Heart left ventricle (tissue), 16 donors: ENCODE results near the gene GRHL1. TPM values are rescaled to one million over a fixed set of nuclear protein-coding genes. Genes with fewer than 3 reads are reported as not detected.

Experiments used
- ATAC-seq, 4 donors: fragments of 200-7000 bp; cut with Tn5 transposase; one replicate each; pipeline ENCODE4 v1.9.1; 2020 to 2022; ENCODE audit warnings: moderate library complexity in 4 of 4, mild to moderate bottlenecking in 3 of 4, moderate number of reproducible peaks in 1 of 4
- DNase-seq, 5 donors: peaks; one replicate each; pipeline ENCODE4 v3.0.0-alpha.2; 2020
- H3K27ac ChIP-seq, 12 donors: fragments of 200-600 bp; sonication (generic) in 4 of 12; one replicate each; pipeline versions ENCODE4 v1.5.0 to v1.8.0; 2016 to 2022; ENCODE audit warnings: mild to moderate bottlenecking in 2 of 12
- H3K27me3 ChIP-seq, 9 donors: fragments of 200-600 bp; sonication (generic) in 2 of 9; one replicate each; pipeline versions ENCODE4 v1.5.1 to v1.8.0; 2016 to 2022; ENCODE audit warnings: mild to moderate bottlenecking in 3 of 9
- H3K36me3 ChIP-seq, 9 donors: fragments of 200-600 bp; sonication (generic) in 2 of 9; one replicate each; pipeline versions ENCODE4 v1.5.0 to v1.8.0; 2018 to 2022; ENCODE audit warnings: mild to moderate bottlenecking in 2 of 9
- H3K4me1 ChIP-seq, 12 donors: fragments of 200-600 bp; sonication (generic) in 4 of 12; one replicate each; pipeline versions ENCODE4 v1.5.0 to v1.8.0; 2016 to 2022; ENCODE audit warnings: mild to moderate bottlenecking in 3 of 12
- H3K4me3 ChIP-seq, 12 donors: fragments of 200-600 bp; sonication (generic) in 4 of 12; one replicate each; pipeline versions ENCODE4 v1.5.0 to v1.8.0; 2017 to 2022; ENCODE audit warnings: mild to moderate bottlenecking in 9 of 12, moderate library complexity in 4 of 12
- H3K9me3 ChIP-seq, 12 donors: fragments of 200-600 bp; sonication (generic) in 4 of 12; one replicate each; pipeline versions ENCODE4 v1.5.0 to v1.8.0; 2016 to 2022; ENCODE audit warnings: mild to moderate bottlenecking in 1 of 12
- CTCF ChIP-seq, 12 donors: fragments of 200-600 bp; sonication (generic) in 4 of 12; IDR thresholded peaks; one replicate each; pipeline versions ENCODE4 v1.5.0 to v1.8.0; 2018 to 2022; ENCODE audit warnings: antibody characterized with exemption in 12 of 12, mild to moderate bottlenecking in 5 of 12
- POLR2A ChIP-seq, 2 donors: fragments of 450-650 bp; IDR thresholded peaks; one replicate each; pipeline ENCODE4 v1.6.1; 2017; ENCODE audit warnings: antibody characterized with exemption in 2 of 2, mild to moderate bottlenecking in 2 of 2, moderate library complexity in 2 of 2
- WGBS, 4 donors: extraction: QIAGEN DNeasy Blood & Tissue Kit in 2 of 4; methylation state at CpG; one replicate each; pipeline versions ENCODE4 v1.1.5 to v1.1.7; 2013 to 2018; 5-methylcytosine and 5-hydroxymethylcytosine counted together
- intact Hi-C, 10 donors: fragments of 100-400 bp; cut with DNase I; formaldehyde crosslinking; loops; one replicate each; pipeline versions ENCODE4 v1.11.1 to v1.14.2; 2022
- polyA plus RNA-seq, 2 donors: library from polyadenylated mRNA; stranded (reverse); fragments of 200-250 nt; gene quantifications; one replicate each; pipeline ENCODE4 v1.2.3, GENCODE V29; 2013
- total RNA-seq, 9 donors: library from RNA; depleted of rRNA in 2 of 9; stranded (reverse); fragments of >200 nt in 2 of 9; fragmentation: NEBNext Ultra II Directional in 3 of 9; extraction: Animal tissue kit (Norgen Biotek cat#: 25700) in 3 of 9; gene quantifications; one replicate each; pipeline versions ENCODE4 v1.1.0 to v1.2.4, GENCODE V29; 2016 to 2023
- donor health status: ischemic (EF 13 %, LVEDD 7.1; RV severe dilation, severe dysfunction).
- donor health status: healthy with polysubstance abuse.
- donor health status: DM: no; HTN: yes; CAD: no.
- donor health status: DM: no; HTN: no; CAD: no.
- donor health status: ischemic (EF 25% LVEDD 6.9; RV normal size, moderate dysfunction).
- donor health status: ischemic (EF 25% LVEDD 5.7; RV mildly dilated, moderate dysfunction).
- donor health status: healthy.
- donor health status: DM: yes; HTN: yes; CAD: no.
- donor health status: ischemic (EF 35%, LVEDD 5.7; RV mildly dilated, moderate dysfunction).
- donor health status: nonischemic (EF 11% LVEDD 7.7; RV severe dilation, severe dysfunction).
- donor health status: DM: yes; HTN: yes; CAD: no.
- donor health status: PGD.
- donor health status: ischemic (EF 29% LVEDD 5.4; RV normal size, mild dysfunction).
- donor health status: nonischemic (EF 23%, LVEDD 6.1; RV moderate dilation, normal function).

GRHL1 gene
- total and polyA plus RNA-seq, 11 donors: 0.50 to 2.8 (median 1.0) TPM

- no peaks in the 10 kb centered on the region for H3K9me3 ChIP-seq
- 68 to 71% (median 70%) methylated on average over 6 of the region's 6 CpGs for WGBS, 4 donors
- H3K36me3 ChIP-seq: no peaks in the 10 kb centered on the region
- TF ChIP-seq CTCF (IDR thresholded peaks at IDR 0.05): no peak
- no peak for TF ChIP-seq POLR2A (IDR thresholded peaks at IDR 0.05)
- H3K27ac ChIP-seq: no peak overlapping the region
- H3K4me3 ChIP-seq: no peak overlapping the region
- ATAC-seq: no peak
- no peaks in the 10 kb centered on the region for H3K4me1 ChIP-seq
- no peak for DNase-seq
- peaks cover 0 to 19% (median 3%) of the 10 kb centered on the region in 9 donors for H3K27me3 ChIP-seq
- intact Hi-C loops: no loop called here
Measured at GRCh38 chr2:9941996-9942390, 9.5 kb upstream of the GRHL1 start.

DNA sequence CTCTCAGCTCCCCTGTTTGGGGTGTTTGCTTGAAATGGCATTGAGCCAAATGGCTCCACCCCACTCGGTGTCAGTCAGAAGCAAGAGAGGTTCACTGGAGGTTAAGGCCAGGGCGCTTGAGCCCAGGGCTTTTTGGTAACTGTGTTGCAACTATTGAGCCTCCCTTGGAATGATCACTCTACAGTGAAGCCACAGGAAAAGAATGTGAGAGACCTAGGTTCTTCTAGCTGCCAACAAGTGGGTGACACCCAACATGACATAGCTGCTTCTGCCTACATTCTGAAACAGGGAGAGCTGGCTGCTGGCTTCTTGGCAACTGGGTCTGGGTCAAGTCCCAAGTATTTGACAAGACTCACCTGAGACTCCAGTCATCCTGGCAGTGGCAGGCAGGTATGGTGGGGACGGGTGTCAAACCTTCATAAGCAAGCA is 7.1 kb upstream of the GRHL1 start:
- intact Hi-C loops: no loop called here
- no peaks in the 10 kb centered on the region for H3K4me1 ChIP-seq

DNA sequence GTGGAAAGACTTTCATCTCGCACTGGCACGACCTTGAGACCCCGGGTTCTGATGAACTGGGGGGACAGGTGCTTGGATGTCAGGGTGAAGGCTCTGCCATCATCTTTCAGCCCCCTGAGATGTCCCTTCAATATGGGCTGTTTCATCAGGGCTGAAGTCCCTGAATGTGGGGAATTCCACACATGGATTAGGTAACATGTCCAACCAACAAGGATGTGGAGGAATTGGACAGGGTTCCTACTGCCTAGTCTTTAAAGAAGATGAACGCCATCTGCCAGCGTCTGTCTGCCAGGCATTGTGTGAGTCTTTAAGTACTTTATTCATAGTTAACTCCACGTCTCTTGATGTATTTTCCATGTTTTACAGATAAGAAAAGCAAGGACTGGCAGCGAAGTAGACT is 5.9 kb upstream of the GRHL1 start:
- Histone ChIP-seq H3K36me3 (no peaks in the 10 kb centered on the region), H3K27ac (no peak overlapping the region), H3K4me3 (no peak overlapping the region), H3K27me3 (peaks cover 0 to 20% (median 3%) of the 10 kb centered on the region in 9 donors), H3K9me3 (no peaks in the 10 kb centered on the region), H3K4me1 (peaks cover 0 to 2% (median 0%) of the 10 kb centered on the region in 12 donors)
- WGBS, 4 donors: 67 to 73% (median 67%) methylated on average over 7 of the region's 7 CpGs
- ATAC-seq (no peak), DNase-seq (no peak)
- intact Hi-C loops: no loop called here
- TF ChIP-seq POLR2A (IDR thresholded peaks at IDR 0.05): no peak

More for the DNA sequence above, 7.1 kb upstream of the GRHL1 start:
- TF ChIP-seq CTCF (IDR thresholded peaks at IDR 0.05) (no peak), POLR2A (IDR thresholded peaks at IDR 0.05) (no peak)
- Histone ChIP-seq H3K27me3 (peaks cover 0 to 20% (median 3%) of the 10 kb centered on the region in 9 donors), H3K36me3 (no peaks in the 10 kb centered on the region), H3K4me3 (no peak overlapping the region), H3K27ac (no peak overlapping the region), H3K9me3 (no peaks in the 10 kb centered on the region)
- DNase-seq (no peak), ATAC-seq (no peak)
- whole genome bisulfite sequencing, 4 donors: 51 to 81% (median 75%) methylated on average over 3 of the region's 3 CpGs

DNA sequence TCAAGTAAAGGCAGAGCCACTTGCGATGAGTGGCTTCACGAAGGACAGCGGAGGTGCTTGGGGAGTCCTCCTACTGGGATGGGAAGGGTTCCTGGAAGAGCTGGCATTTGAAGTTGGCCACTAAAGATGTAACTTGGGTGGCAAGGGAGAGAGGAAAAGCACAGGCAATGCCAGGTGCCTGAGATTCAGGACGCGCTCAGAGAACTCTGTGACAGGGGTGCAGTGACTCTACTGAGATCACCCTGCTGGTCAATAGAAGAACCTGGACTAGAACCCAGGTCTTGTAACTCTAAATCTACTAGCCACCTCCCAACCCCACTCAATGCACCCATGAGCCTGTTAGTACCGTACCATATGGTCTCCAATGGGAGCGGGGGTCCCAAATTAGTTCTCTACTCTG is 5.4 kb upstream of the GRHL1 start:
- ATAC-seq (no peak), DNase-seq (no peak)
- H3K4me1 ChIP-seq: peaks cover 0 to 7% (median 0%) of the 10 kb centered on the region in 12 donors
- intact Hi-C loops: no loop called here
- H3K36me3 ChIP-seq: no peaks in the 10 kb centered on the region
- WGBS, 4 donors: 84 to 90% (median 89%) methylated on average over 7 of the region's 7 CpGs
- H3K27me3 ChIP-seq: peaks cover 0 to 20% (median 3%) of the 10 kb centered on the region in 9 donors
- no peak overlapping the region for H3K4me3 ChIP-seq
- H3K9me3 ChIP-seq: no peaks in the 10 kb centered on the region
- H3K27ac ChIP-seq: no peak overlapping the region
- TF ChIP-seq POLR2A (IDR thresholded peaks at IDR 0.05): no peak
- TF ChIP-seq CTCF (IDR thresholded peaks at IDR 0.05): no peak

- H3K4me1 ChIP-seq: peaks cover 0 to 8% (median 0%) of the 10 kb centered on the region in 12 donors
- WGBS, 4 donors: 76 to 92% (median 81%) methylated on average over 5 of the region's 5 CpGs
Measured at GRCh38 chr2:9946818-9947217, 4.7 kb upstream of the GRHL1 start.

More at GRCh38 chr2:9946818-9947217, 4.7 kb upstream of the GRHL1 start:
- TF ChIP-seq CTCF (IDR thresholded peaks at IDR 0.05) (no peak), POLR2A (IDR thresholded peaks at IDR 0.05) (no peak)
- peaks cover 0 to 20% (median 3%) of the 10 kb centered on the region in 9 donors for H3K27me3 ChIP-seq
- ATAC-seq (no peak), DNase-seq (no peak)
- intact Hi-C loops: no loop called here
- H3K27ac ChIP-seq: no peak overlapping the region
- H3K36me3 ChIP-seq: no peaks in the 10 kb centered on the region
- no peak overlapping the region for H3K4me3 ChIP-seq
- no peaks in the 10 kb centered on the region for H3K9me3 ChIP-seq
